Skeletal muscle satellite cell (primary cell): ENCODE results near the gene IQCE.
A peak's percentile ranks its signal among the peaks of the same experiment; 100 is the strongest.

Source experiments
- H3K27me3 ChIP-seq: 2 replicates; pipeline ENCODE4 v1.7.0; 2013; ENCODE audit warnings: low read length; ENCODE audit not compliant: control insufficient read depth, insufficient read depth
- H3K36me3 ChIP-seq: 2 replicates; pipeline ENCODE4 v1.7.0; 2013; ENCODE audit warnings: mild to moderate bottlenecking, control low read depth, low read length; ENCODE audit not compliant: insufficient read depth
- H3K4me1 ChIP-seq: 2 replicates; pipeline ENCODE4 v1.7.0; 2013; ENCODE audit warnings: low read length; ENCODE audit not compliant: control insufficient read depth, insufficient read depth
- H3K4me2 ChIP-seq: 2 replicates; pipeline ENCODE4 v1.7.0; 2013; ENCODE audit warnings: mild to moderate bottlenecking, low read length
- H3K4me3 ChIP-seq: 2 replicates; pipeline ENCODE4 v1.7.0; 2013; ENCODE audit warnings: low read length
- H3K9ac ChIP-seq: 2 replicates; pipeline ENCODE4 v1.7.0; 2013; ENCODE audit warnings: mild to moderate bottlenecking, low read depth, low read length, moderate library complexity
- H3K9me3 ChIP-seq: replicated peaks from 2 replicates; pipeline ENCODE4 v1.7.0; 2013; ENCODE audit warnings: mild to moderate bottlenecking, control low read depth, low read length

IQCE gene

GRCh38 chr7:2639695-2640481, 81.1 kb downstream of the IQCE start:
- peaks cover 7% of the 10 kb centered on the region for H3K36me3 ChIP-seq
- H3K9me3 ChIP-seq = no peaks in the 10 kb centered on the region
- H3K4me1 ChIP-seq = peaks cover 68% of the 10 kb centered on the region
- no peak overlapping the region for H3K4me2 ChIP-seq
- no peak overlapping the region for H3K9ac ChIP-seq
- no peak overlapping the region for H3K4me3 ChIP-seq
- H3K27me3 ChIP-seq = no peaks in the 10 kb centered on the region

GRCh38 chr7:2640482-2640830, 81.7 kb downstream of the IQCE start:
- Histone ChIP-seq H3K36me3 (peaks cover 5% of the 10 kb centered on the region), H3K9me3 (no peaks in the 10 kb centered on the region), H3K27me3 (no peaks in the 10 kb centered on the region)

GRCh38 chr7:2640846-2641316, 82.1 kb downstream of the IQCE start:
- Histone ChIP-seq H3K4me3 (peak overlapping the region; percentile 22), H3K9ac (peak overlapping the region; percentile 14), H3K36me3 (peaks cover 5% of the 10 kb centered on the region), H3K9me3 (no peaks in the 10 kb centered on the region), H3K4me1 (peaks cover 66% of the 10 kb centered on the region), H3K4me2 (peak overlapping the region; percentile 64), H3K27me3 (no peaks in the 10 kb centered on the region)

More at GRCh38 chr7:2640482-2640830, 81.7 kb downstream of the IQCE start:
- Histone ChIP-seq H3K9ac (no peak overlapping the region), H3K4me1 (peaks cover 69% of the 10 kb centered on the region), H3K4me2 (peak overlapping the region; percentile 64), H3K4me3 (no peak overlapping the region)

- Histone ChIP-seq H3K4me1 (peaks cover 62% of the 10 kb centered on the region), H3K4me2 (peak overlapping the region; percentile 64), H3K4me3 (peak overlapping the region; percentile 22), H3K9ac (peak overlapping the region; percentile 18), H3K36me3 (peaks cover 5% of the 10 kb centered on the region), H3K9me3 (no peaks in the 10 kb centered on the region), H3K27me3 (no peaks in the 10 kb centered on the region)
These were observed 82.9 kb downstream of the IQCE start for GRCh38 chr7:2641406-2642393.

GRCh38 chr7:2643386-2644219, 84.8 kb downstream of the IQCE start:
- H3K4me1 ChIP-seq = peaks cover 49% of the 10 kb centered on the region
- H3K9me3 ChIP-seq = no peaks in the 10 kb centered on the region
- peaks cover 19% of the 10 kb centered on the region for H3K36me3 ChIP-seq
- H3K4me2 ChIP-seq = no peak overlapping the region
- no peak overlapping the region for H3K9ac ChIP-seq
- no peak overlapping the region for H3K4me3 ChIP-seq
- no peaks in the 10 kb centered on the region for H3K27me3 ChIP-seq

DNA sequence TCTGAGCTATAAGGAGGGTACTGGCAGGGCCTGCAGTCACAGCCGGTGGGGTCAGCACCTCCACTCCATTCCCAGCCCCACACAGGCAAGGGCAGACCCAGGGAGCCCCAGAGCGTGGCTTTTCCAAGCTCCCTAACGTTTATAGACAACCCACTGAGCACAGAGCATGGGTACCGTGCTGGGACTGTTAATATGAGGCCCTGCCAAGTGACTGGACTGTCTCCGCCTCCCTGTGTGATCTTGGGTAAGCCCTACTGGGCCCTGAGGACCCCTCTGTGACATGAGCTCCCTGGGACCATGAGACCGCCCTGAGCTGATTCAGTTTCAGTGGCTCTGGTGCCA, 85.4 kb downstream of the IQCE start:
- Histone ChIP-seq H3K9ac (no peak overlapping the region), H3K4me3 (no peak overlapping the region), H3K36me3 (peaks cover 21% of the 10 kb centered on the region), H3K9me3 (no peaks in the 10 kb centered on the region), H3K27me3 (no peaks in the 10 kb centered on the region), H3K4me1 (peaks cover 43% of the 10 kb centered on the region), H3K4me2 (no peak overlapping the region)

GRCh38 chr7:2644562-2645273, 85.9 kb downstream of the IQCE start:
- H3K9ac ChIP-seq = no peak overlapping the region
- peaks cover 38% of the 10 kb centered on the region for H3K4me1 ChIP-seq
- H3K36me3 ChIP-seq = peaks cover 24% of the 10 kb centered on the region
- no peaks in the 10 kb centered on the region for H3K9me3 ChIP-seq
- H3K4me3 ChIP-seq = no peak overlapping the region
- H3K4me2 ChIP-seq = no peak overlapping the region
- H3K27me3 ChIP-seq = no peaks in the 10 kb centered on the region

DNA sequence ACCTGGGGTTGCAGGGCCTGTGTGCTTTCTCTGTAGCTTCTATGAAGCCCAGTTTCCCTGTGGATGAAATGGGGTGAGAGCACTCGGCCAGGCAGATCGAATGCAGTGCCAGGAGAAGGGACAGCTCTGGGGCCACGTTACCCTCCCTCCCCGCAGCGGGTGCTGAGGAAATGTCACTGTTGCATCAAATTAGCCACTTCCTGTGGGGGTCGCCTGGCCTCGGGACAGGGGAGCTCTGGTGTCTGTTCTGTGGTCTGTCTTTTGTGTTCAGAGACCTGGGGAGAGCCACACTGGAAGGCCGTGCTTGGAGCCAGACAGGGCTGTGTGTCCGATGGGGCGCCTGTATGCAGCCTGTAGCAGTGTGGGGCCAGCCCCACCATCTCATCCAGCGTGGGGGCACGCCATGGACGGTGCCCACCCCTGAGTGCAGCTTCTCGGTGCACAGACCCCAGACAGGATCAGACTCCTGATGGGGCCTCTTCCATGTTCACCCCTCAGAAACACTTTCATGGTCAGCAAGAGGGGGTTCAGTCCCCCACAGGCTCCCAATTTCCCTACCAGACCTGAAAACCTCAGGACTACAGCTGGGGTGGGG, 86.6 kb downstream of the IQCE start:
- peaks cover 31% of the 10 kb centered on the region for H3K4me1 ChIP-seq
- H3K27me3 ChIP-seq = no peaks in the 10 kb centered on the region
- H3K9me3 ChIP-seq = no peaks in the 10 kb centered on the region
- H3K4me3 ChIP-seq = no peak overlapping the region
- H3K36me3 ChIP-seq = peaks cover 25% of the 10 kb centered on the region
- H3K4me2 ChIP-seq = no peak overlapping the region
- H3K9ac ChIP-seq = no peak overlapping the region

- Histone ChIP-seq H3K4me2 (no peak overlapping the region), H3K9ac (no peak overlapping the region), H3K36me3 (peaks cover 25% of the 10 kb centered on the region), H3K9me3 (no peaks in the 10 kb centered on the region), H3K4me3 (no peak overlapping the region), H3K27me3 (no peaks in the 10 kb centered on the region), H3K4me1 (peaks cover 22% of the 10 kb centered on the region)
These were observed 87.5 kb downstream of the IQCE start for GRCh38 chr7:2646336-2646679.

GRCh38 chr7:2646680-2647571, 88.1 kb downstream of the IQCE start:
- peaks cover 31% of the 10 kb centered on the region for H3K36me3 ChIP-seq
- H3K27me3 ChIP-seq = no peaks in the 10 kb centered on the region
- no peaks in the 10 kb centered on the region for H3K9me3 ChIP-seq
- no peak overlapping the region for H3K4me3 ChIP-seq
- no peak overlapping the region for H3K4me2 ChIP-seq
- peaks cover 16% of the 10 kb centered on the region for H3K4me1 ChIP-seq
- H3K9ac ChIP-seq = no peak overlapping the region
